IPS-NIHi7 (cell line): Measurements from ENCODE around the gene FAM20C.
"Not testable (repeated sequence)": the region's sequence is repeated elsewhere in the genome, so short reads cannot be mapped to it uniquely, and the experiment has no call there.

Experiments used
- DNase-seq: peaks from one replicate; pipeline ENCODE4 v3.0.0; 2012; ENCODE audit warnings: mixed read lengths; ENCODE audit errors: extremely low spot score

FAM20C gene

GRCh38 chr7:191105-191980, 1.0 kb upstream of the FAM20C start:
- no peak for DNase-seq

GRCh38 chr7:192701-193480, 520 bp downstream of the FAM20C start:
- no peak for DNase-seq

- DNase-seq = no peak
Observed at GRCh38 chr7:193481-194251, 1.3 kb downstream of the FAM20C start.

GRCh38 chr7:194252-195009, 2.1 kb downstream of the FAM20C start:
- DNase-seq = peak; percentile 68

- no peak for DNase-seq
Observed at GRCh38 chr7:195010-195829, 2.8 kb downstream of the FAM20C start.

- DNase-seq = no peak
Observed at GRCh38 chr7:195830-196128, 3.4 kb downstream of the FAM20C start.

- DNase-seq = no peak
Observed at GRCh38 chr7:196283-196682, 3.9 kb downstream of the FAM20C start.

- DNase-seq = no peak
Observed at GRCh38 chr7:196778-197321, 4.5 kb downstream of the FAM20C start.

GRCh38 chr7:197413-198335, 5.3 kb downstream of the FAM20C start:
- DNase-seq = no peak

GRCh38 chr7:199483-200249, 7.3 kb downstream of the FAM20C start:
- DNase-seq = no peak

- DNase-seq = no peak
Observed at GRCh38 chr7:200290-200689, 7.9 kb downstream of the FAM20C start.

GRCh38 chr7:200704-201103, 8.3 kb downstream of the FAM20C start:
- no peak for DNase-seq

GRCh38 chr7:204326-204725, 12.0 kb downstream of the FAM20C start:
- DNase-seq = no peak

GRCh38 chr7:205115-206010, 13.0 kb downstream of the FAM20C start:
- DNase-seq = no peak

GRCh38 chr7:206351-206750, 14.0 kb downstream of the FAM20C start:
- DNase-seq = not testable (repeated sequence)

GRCh38 chr7:207418-208129, 15.2 kb downstream of the FAM20C start:
- peak; percentile 81 for DNase-seq

GRCh38 chr7:208130-208673, 15.8 kb downstream of the FAM20C start:
- DNase-seq = no peak
